ENCODE measurements around the gene PHACTR3.
"Not testable (repeated sequence)": the region's sequence is repeated elsewhere in the genome, so short reads cannot be mapped to it uniquely, and the experiment has no call there.

PHACTR3 gene

DNA sequence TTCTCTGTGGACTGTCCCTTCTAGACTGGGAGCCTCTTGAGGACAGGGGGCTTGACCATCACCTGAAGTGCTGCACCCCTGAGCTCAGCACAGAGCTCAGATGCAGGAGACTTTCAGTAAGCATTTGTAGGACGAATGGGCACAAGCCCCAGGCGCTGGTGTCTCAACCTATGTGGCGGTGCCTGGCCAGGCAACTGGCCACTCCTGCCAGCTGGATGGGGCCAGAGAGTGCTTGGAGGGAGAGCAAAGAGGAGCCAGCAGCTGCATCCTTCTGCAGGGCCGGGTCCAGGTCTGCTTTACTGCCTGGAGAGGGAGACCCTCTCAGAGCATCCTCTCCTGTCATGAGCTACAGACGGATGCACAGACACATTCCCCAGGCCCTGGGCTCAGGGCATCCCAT, 4.5 kb downstream of the PHACTR3 start:
- H3K4me3 ChIP-seq (ENCODE audit: low read length): no peak overlapping the region
- DNase-seq (ENCODE audit: low read depth, low spot score): no peak

DNA sequence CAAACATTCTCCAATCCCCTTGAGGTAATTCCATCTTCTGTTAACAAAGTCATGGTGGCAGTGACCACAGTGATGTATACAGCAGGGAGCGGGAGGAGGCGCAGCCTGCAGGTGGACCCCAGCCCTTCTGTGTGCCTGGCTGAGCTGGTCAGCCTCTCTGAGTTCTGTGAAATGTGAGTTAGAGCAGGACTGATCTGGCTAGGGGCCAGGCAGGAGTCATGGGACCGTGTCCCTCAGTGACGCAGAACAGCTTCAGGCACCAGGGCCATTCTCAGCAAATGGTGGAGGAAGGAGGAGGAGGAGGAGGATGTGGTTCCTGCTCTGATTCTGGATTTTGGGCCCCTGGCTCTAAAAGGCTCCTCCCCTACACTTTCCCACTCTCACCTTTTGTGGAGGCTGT, 6.9 kb downstream of the PHACTR3 start:
- no peak overlapping the region for H3K4me3 ChIP-seq (ENCODE audit: low read length)
- DNase-seq (ENCODE audit: low read depth, low spot score): no peak

DNA sequence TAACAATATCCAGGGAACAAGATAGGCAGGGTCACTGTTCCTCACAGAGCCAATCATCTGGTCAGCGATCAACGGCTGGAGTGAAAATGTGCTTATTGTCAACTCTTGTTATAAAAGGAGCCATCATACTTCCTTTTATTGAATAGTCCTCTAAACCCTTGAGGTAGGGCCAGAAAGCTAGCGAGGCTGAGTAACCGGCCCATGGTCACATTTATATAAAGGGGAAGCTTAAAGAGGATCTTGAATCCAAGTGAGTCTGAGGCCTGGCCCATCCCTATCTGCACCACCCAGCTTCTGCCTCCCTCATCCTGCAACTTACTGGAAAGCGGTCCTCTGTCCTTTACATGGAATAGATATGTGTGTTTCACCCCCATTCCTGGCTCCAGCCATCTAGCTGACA, 9.5 kb downstream of the PHACTR3 start:
- H3K4me3 ChIP-seq (ENCODE audit: low read length): no peak overlapping the region
- DNase-seq (ENCODE audit: low read depth, low spot score): no peak

DNA sequence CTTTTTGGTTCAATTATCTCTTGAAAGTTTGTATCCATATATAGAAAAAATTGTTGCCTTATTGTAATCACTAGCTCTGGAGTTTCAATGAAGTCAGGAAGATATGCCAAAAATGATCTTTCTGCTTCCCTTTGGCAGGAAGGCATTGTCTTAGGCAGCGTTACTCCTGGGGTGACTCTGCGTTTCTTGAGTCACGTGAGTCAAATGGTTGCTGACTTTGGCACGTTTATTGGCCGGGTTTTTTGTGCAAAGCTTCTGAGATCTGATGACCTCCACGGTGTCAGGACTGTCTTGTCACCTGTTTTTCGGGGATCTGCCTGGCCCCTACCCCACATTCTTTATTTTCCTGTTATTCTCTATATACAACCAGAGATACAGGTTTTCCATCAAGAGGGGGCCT, 10.4 kb downstream of the PHACTR3 start:
- DNase-seq (ENCODE audit: low read depth, low spot score): no peak
- no peak overlapping the region for H3K4me3 ChIP-seq (ENCODE audit: low read length)

DNA sequence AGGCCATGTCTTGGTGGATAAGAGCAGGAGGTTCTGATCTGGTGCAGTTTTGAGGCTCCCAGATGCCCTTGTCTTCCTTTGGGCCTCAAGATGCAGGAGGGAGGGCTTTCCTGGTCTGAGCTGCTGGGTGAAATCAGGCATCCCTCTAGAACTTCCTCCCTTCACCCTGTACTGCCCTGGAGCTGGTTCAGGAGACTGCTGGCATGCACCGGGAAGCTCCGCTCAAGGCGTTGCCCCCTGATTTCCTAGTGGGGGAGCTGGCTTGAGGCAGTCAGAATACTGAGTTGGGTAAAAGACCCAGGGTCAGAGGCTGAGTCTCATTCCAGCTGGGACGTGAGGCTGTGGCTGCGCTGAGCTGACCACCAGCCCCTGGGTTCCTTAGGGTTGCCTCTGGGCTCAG, 12.0 kb downstream of the PHACTR3 start:
- no peak overlapping the region for H3K4me3 ChIP-seq (ENCODE audit: low read length)
- no peak for DNase-seq (ENCODE audit: low read depth, low spot score)

DNA sequence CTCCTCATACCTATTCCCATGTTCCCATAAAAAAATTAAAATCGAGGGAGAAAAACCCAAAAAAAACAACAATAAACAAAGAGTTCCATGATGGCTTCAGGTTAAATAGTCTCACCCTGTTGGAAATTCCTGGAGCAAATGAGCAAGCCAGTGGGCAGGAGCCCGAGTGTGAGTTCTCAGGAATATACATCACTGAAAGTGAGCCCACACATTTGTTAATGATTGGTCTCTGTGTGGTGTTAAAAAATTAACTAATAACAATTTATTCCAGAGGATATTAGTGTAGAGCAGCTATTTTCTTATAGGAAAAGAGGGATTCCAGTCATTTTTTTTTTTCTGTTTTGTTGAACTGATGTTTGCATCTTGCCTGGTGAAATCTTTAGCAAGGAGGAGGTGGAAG, 12.9 kb downstream of the PHACTR3 start:
- DNase-seq (ENCODE audit: low read depth, low spot score): no peak
- no peak overlapping the region for H3K4me3 ChIP-seq (ENCODE audit: low read length)

DNA sequence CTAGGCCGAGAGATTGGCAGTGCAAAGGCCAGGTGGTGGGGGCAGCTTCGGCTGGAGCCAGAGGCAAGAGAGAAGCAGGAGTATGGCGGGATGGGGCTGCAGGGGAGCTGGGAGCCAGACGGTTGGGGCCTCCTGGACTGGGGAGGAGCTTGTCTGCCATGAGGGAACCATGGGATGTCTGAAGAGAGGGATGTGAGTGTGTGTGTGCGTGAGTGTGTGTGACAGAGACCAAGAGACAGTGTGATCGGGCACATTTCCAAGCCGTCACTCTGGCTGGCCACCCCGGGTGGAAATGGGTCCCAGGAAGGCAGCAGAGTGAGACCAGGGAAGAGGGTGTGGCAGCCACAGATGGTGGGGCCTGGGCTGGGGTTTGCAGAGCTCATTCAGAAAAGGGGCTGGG, 13.8 kb downstream of the PHACTR3 start:
- DNase-seq (ENCODE audit: low read depth, low spot score): no peak
- H3K4me3 ChIP-seq (ENCODE audit: low read length): no peak overlapping the region

DNA sequence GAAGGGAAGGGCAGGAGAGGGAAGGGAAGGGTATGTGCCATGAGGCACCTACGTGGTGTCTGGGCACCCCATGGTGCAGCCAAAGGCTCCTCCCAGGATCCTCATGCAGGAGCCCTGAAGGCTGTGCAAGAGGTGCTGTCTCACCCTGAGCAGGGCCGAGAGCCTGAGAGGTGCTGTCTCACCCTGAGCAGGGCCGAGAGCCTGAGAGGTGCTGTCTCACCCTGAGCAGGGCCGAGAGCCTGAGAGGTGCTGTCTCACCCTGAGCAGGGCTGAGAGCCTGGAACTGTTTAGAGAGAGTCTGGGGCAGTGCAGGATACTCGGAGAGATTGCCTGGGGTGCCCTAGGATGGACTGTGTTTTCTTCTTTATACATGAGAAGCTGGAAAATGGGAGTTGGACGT, 14.2 kb downstream of the PHACTR3 start:
- DNase-seq (ENCODE audit: low read depth, low spot score); H3K4me3 ChIP-seq (ENCODE audit: low read length): not testable (repeated sequence)

DNA sequence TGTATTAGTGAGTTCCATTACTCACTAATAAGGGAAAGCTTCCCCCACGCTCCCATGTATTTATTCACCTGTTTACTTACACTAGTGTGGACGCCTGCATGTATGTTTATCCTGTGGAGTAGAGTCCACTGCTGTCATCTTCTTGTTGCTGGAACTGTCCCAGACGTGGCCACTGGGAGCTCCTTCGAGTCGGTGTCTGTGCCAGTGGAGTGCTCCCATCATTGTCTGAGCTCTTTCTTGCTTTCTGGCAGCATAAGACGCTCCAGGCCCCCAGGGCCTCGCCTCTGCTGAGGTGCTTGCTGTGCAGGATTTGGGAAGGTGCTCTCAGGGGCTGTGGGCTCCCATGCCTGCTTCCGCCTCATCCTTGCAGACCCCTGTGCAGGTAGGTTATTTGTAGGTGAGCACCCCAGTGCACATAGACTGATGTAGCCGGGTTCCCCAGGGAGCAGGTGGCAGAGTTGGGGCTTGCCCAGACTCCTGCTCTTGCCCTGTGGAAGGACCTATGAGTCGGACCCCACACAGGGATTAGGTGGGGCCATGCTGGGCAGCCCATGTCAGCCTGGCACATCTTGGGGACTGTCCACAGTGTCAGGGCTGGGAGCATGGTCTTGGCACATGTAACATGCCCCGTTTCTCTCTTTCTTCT, 16.6 kb downstream of the PHACTR3 start:
- no peak for DNase-seq (ENCODE audit: low read depth, low spot score)
- H3K4me3 ChIP-seq (ENCODE audit: low read length): no peak overlapping the region

DNA sequence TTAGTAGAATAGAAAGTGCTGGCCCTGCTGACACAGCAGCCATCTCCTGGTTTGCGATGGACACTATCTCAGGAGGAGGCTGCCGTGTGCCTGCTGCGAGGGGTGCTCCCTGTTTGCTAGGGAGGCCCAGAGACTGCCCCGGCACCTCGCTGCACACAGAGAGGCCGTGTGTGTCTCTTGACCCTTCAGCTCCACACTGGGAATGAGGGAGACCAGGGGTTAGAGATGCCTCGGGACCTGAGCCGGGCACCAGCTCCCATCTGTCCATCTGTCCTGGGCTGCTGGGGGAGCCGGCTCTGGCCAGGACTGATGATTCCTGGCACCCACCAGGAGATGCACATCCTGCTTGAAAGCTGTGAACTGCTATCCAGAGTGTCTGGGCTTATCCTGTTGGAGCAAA, 18.2 kb downstream of the PHACTR3 start:
- no peak overlapping the region for H3K4me3 ChIP-seq (ENCODE audit: low read length)
- DNase-seq (ENCODE audit: low read depth, low spot score): no peak

DNA sequence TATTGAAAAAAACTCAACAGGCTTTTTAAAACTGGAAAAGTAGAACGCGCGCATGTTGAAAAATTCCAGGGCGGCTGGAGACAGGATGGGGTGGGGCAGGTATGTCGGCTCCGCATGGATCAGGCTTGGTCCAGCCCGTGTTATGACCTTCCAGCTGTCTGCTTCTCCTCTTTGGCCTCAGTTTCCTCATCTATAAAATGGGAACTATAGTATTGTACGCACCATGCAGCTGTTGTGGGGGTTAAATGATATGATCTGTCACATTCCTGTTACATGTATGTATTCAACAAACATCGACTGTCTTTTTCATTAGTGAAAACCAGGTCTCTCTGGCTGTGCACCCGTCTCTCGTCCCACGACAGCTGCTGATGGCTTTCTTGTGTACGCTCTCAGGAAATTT, 18.8 kb downstream of the PHACTR3 start:
- DNase-seq (ENCODE audit: low read depth, low spot score): no peak
- H3K4me3 ChIP-seq (ENCODE audit: low read length): no peak overlapping the region

DNA sequence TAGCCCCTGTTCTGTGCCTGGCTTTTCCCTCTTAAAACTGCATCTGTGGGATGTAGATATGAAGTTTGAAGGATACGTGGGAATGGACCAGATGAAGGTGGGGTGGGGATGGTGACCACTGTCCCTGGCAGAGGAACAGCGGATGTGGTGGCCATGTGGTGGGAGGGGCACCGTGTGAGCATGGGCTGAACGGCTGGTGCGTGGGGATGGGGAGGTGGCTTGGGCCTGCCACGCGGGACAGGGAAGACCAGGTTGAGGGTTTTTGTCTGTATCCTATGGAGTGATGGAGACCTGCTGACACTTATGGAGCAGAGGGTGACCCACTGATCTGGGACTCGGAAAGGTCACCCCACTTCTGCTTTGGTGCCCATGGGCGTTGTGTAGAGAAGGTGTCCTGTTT, 19.2 kb downstream of the PHACTR3 start:
- no peak overlapping the region for H3K4me3 ChIP-seq (ENCODE audit: low read length)
- no peak for DNase-seq (ENCODE audit: low read depth, low spot score)

DNA sequence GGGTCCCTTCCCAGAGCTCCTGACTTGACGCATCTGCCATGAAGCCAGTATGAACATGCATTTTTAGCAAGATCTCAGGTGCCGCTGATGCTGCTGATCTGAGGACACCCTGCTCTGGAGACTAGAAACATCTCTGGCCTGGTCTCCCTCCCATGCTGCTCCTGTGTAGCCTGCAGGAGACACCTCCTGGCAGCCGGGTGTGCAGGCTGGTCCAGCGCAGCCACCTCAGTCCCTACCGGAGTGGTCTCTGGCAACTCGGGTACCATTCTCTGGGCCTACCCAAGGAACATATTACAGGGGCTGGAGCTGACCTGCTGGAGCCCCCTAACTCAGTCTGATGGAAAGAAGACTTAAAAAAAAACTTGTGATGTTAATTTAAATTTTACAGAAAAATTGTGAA, 20.1 kb downstream of the PHACTR3 start:
- DNase-seq (ENCODE audit: low read depth, low spot score): no peak
- H3K4me3 ChIP-seq (ENCODE audit: low read length): no peak overlapping the region

DNA sequence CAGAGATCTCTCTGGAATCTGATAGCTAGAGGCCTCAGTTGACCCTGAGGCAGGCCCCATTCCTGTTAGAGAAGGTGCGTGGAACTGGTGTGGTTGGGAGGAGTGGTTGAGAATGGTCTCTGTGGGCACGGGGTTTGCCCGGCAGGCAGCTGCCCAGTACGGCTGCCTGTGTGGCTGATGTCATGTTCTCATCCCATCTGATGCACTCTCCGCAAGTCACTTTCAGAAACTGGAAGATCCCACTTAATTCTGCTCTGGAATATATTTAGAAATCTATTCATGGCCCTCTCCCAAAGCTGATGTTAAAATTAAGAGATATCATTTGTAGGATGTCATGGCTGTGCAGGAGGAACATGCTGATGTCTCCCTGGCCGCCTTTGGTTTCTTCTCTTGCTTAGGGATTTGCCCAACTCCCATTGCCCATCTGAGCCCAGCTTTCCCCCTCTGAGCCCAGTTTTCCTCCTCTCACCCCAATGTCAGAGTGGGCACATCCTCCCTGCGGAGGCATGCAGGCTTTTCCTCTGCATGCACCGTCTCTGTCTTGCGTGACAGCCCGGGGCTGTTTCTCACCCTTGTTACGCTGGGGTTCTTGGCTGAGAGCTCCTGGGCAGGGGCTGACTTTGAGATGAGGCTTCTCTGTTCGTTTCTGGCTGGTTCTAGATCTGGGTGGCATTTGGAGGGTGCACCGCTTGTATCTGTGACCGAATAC, 21.0 kb downstream of the PHACTR3 start:
- no peak for DNase-seq (ENCODE audit: low read depth, low spot score)
- no peak overlapping the region for H3K4me3 ChIP-seq (ENCODE audit: low read length)

DNA sequence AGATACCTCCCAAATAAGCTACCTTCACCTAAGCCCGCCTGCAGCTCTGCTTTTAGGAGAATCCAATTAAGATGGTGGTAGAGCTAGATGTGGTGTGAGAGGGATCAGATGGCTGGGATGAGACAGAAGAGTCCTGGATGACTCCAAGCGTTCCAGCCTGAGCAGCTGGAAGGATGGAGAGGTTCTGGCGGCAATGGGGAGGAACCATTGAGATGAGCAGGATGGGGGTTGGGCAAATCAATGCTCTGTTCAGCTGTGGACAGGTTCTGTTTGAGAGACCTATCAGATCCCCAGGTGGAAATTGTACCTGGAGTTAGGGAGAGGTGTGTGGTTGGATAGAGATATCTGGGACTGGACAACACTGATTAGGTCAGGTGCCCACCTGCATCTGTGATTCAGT, 23.0 kb downstream of the PHACTR3 start:
- DNase-seq (ENCODE audit: low read depth, low spot score): no peak

DNA sequence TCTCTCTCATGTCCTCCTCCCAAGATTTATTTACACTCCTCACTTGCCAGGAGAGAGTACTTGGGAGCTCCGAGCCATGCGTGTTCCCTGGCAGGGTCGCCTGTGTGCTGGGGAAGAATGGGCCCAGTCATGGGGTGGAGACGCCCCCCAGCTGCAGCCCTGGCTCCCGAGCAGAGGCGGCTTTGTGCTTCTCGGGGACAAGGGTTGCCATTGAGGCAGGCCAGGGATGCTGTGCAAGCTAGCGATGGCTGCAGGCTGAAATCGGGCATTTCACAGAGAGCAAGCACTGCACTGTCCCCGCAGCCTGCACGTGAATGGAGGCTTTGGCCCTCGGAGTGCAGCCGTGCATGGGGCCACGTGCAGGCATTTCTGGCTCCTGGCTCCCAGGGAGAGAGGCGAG, 23.8 kb downstream of the PHACTR3 start:
- DNase-seq (ENCODE audit: low read depth, low spot score): no peak
- H3K4me3 ChIP-seq (ENCODE audit: low read length): no peak overlapping the region

More for the DNA sequence above, 23.0 kb downstream of the PHACTR3 start:
- H3K4me3 ChIP-seq (ENCODE audit: low read length): no peak overlapping the region

DNA sequence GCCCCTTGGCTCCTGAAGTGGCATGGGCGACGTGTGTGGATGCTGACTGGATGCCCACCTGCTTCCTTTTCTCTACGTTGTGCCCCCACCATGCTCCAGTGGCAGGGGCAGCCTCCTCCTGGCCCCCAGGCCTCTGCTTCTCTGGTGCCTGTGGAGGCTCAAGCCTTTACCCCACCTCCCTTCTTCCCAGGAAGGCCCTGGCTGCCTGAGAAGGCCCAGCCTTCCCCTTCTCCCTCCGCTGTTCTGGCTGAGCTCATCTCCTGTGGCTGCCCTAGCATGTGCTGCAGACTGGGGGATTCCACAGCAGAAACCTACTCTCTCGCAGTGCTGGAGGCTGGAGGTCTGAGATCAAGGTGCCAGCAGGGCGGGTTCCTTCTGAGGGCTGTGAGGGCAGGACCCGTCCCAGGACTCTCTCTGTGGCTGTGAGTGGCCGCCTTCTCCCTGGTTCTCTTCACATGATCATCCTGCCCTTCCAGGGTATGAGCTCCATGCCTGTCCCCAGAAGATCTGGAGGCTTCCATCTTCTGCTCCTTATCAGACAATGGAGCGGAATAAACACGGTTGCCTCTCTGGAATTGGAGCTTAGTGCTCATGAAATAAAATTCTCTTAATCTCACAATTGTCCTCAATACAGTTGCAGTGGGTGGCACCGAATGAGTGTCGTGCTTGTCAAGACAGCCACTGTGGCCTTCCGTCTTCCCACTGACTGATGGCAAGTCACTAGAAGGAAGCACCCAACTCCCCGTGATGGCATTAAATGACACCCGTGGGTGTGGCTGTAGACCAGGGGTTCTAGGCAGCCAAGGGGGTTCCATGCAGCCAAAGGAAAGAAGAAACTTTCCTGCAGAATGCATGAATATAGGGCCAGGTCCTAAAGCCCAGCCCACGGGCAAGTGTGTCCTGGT, 25.1 kb downstream of the PHACTR3 start:
- no peak for DNase-seq (ENCODE audit: low read depth, low spot score)

DNA sequence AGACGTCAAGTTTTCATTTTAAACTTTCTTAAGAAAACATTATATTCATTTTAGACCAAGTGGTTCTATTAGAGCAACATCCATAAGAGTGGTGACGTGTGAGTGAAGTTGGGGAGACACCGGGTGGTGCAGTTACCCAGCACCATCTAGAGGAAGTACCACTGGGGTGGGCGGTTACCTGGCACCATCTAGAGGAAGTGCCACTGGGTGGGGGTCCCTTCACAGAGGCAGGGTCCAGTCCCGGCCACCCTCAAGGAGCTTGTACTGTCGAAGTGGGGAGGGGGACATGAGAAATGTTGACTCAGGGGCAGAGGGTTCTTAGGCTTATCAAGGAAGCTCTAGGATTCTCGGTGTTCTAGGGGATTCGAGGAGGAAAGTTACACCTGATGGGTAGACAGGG, 26.2 kb downstream of the PHACTR3 start:
- no peak overlapping the region for H3K4me3 ChIP-seq (ENCODE audit: low read length)
- DNase-seq (ENCODE audit: low read depth, low spot score): no peak

More for the DNA sequence above, 25.1 kb downstream of the PHACTR3 start:
- H3K4me3 ChIP-seq (ENCODE audit: low read length): no peak overlapping the region

DNA sequence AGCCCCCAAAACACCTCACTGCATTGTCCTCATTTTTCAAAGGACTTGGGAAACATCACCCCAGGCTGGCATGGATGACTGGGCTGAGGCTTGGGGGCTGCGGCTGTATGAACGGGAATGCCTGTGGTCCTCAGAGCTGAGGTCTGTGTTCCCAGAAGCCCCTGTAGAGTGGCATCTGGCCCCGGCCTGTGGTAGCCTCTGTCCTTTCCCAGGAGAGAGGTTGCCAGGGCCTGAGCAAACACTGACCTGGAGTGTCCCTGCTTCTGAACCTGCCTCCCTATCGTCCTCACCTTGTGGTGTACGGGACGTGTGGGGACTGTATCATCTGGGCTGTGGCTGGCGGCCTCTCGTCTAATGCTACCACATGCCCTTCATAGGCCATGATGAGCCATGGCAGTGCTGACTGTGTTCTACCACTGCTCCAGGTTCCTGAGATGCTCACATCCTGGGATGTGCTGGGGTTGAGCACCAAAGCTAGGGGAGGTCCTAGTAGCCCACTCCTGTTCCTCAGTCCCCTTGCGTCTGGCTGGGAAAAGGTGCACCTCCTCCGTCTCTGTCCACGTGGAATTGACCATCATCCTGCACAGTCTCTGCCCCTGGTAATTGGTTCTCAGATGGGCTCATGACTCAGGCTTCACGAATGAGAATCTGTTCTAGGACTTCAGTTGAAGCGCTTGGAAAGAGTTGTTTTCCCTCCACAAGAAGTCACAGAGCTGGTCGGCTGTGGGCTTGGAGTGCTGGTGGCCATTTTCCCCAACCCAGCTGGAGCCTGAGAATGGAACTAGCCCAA, 27.6 kb downstream of the PHACTR3 start:
- H3K4me3 ChIP-seq (ENCODE audit: low read length): no peak overlapping the region
- no peak for DNase-seq (ENCODE audit: low read depth, low spot score)
